ENCODE data around the gene PLPPR4. TPM values are rescaled to one million over a fixed set of nuclear protein-coding genes. Genes with fewer than 3 reads are reported as not detected.

Gene PLPPR4, protein sequence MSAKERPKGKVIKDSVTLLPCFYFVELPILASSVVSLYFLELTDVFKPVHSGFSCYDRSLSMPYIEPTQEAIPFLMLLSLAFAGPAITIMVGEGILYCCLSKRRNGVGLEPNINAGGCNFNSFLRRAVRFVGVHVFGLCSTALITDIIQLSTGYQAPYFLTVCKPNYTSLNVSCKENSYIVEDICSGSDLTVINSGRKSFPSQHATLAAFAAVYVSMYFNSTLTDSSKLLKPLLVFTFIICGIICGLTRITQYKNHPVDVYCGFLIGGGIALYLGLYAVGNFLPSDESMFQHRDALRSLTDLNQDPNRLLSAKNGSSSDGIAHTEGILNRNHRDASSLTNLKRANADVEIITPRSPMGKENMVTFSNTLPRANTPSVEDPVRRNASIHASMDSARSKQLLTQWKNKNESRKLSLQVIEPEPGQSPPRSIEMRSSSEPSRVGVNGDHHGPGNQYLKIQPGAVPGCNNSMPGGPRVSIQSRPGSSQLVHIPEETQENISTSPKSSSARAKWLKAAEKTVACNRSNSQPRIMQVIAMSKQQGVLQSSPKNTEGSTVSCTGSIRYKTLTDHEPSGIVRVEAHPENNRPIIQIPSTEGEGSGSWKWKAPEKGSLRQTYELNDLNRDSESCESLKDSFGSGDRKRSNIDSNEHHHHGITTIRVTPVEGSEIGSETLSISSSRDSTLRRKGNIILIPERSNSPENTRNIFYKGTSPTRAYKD
- total RNA-seq: not detected in 2 replicates

DNA sequence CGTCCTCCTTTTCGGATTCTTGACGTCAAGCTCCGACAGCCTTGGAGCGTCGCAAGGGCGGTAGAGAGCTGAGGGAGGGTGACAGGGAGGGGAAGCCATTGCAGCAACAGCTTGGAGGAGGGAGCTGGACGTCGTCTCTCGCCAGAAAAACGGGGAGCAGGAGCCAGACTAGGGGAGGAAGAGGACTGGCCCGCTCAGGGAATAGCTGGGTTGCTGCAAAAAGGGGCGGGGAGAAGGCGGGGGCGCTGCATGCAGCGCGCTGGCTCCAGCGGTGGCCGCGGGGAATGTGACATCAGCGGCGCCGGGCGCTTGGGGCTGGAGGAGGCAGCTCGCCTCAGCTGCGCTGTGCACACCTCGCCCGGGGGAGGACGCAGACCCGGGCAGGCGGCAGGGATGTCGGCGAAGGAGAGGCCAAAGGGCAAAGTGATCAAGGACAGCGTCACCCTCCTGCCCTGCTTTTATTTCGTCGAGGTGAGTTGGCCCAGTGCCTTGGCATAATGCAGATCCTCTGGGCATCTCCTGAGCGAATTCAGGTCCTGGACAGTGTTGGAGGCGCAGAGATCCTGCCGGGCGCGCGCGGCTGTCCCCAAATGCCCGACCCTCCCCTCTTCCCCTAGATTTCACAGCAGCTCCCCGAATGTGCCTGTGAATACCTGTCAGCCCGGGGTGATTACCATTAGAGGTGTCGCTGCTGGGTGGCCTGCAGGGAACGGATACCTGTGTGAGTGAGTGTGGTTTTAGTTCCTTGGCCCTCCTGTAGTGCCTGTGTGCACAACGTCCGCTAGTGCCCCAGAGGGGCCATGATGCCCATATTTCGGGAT is at the start of gene PLPPR4:
PLPPR4 (plus strand) TSS at position 292 of the 821 bp plus-strand sequence; CDS start at position 394, 102 bp downstream.

